Liver (tissue), 9 donors: ENCODE results near the gene DHRS11. TPM values are rescaled to one million over a fixed set of nuclear protein-coding genes. Genes with fewer than 3 reads are reported as not detected.

Experiments
- DNase-seq: peaks from one replicate; pipeline ENCODE4 v3.0.0-alpha.2; 2017; ENCODE audit warnings: low spot score
- H3K27ac ChIP-seq, 2 donors: one replicate each; pipeline ENCODE4 v1.7.0; 2013; ENCODE audit warnings: inconsistent platforms in 2 of 2, low read length in 2 of 2, control low read depth in 1 of 2, low read depth in 1 of 2, mild to moderate bottlenecking in 1 of 2
- H3K27me3 ChIP-seq, 4 donors: one replicate each; pipeline versions ENCODE4 v1.6.1 to v1.7.0; 2013; ENCODE audit warnings: low read length in 3 of 4, inconsistent platforms in 1 of 4, mild to moderate bottlenecking in 1 of 4, moderate library complexity in 1 of 4; ENCODE audit not compliant: control insufficient read depth in 4 of 4, insufficient read depth in 4 of 4
- H3K36me3 ChIP-seq, 4 donors: one replicate each; pipeline versions ENCODE4 v1.6.1 to v1.7.0; 2013; ENCODE audit warnings: low read length in 3 of 4, mild to moderate bottlenecking in 3 of 4, low read depth in 1 of 4, moderate library complexity in 1 of 4; ENCODE audit not compliant: control insufficient read depth in 4 of 4, insufficient read depth in 3 of 4
- H3K4me1 ChIP-seq, 4 donors: one replicate each; pipeline versions ENCODE4 v1.6.1 to v1.7.0; 2013; ENCODE audit warnings: low read length in 3 of 4, mild to moderate bottlenecking in 3 of 4, moderate library complexity in 1 of 4; ENCODE audit not compliant: control insufficient read depth in 4 of 4, insufficient read depth in 4 of 4
- H3K4me3 ChIP-seq, 3 donors: one replicate each; pipeline versions ENCODE4 v1.6.1 to v1.7.0; 2013; ENCODE audit warnings: low read length in 3 of 3, control low read depth in 1 of 3, low read depth in 1 of 3, mild to moderate bottlenecking in 1 of 3
- H3K9ac ChIP-seq, 2 donors: one replicate each; pipeline ENCODE4 v1.7.0; 2013; ENCODE audit warnings: low read length in 2 of 2, mild to moderate bottlenecking in 2 of 2, moderate library complexity in 2 of 2, control low read depth in 1 of 2, low read depth in 1 of 2
- H3K9me3 ChIP-seq, 4 donors: one replicate each; pipeline versions ENCODE4 v1.6.1 to v1.7.0; 2013; ENCODE audit warnings: low read length in 3 of 4; ENCODE audit not compliant: control insufficient read depth in 4 of 4
- EGR1 ChIP-seq, 2 donors: IDR thresholded peaks; 2 replicates each; pipeline ENCODE4 v1.6.1; 2016 to 2018; ENCODE audit warnings: antibody characterized with exemption in 2 of 2, low read depth in 2 of 2
- FOXA1 ChIP-seq: IDR thresholded peaks from 2 replicates; pipeline ENCODE4 v1.6.1; 2016; ENCODE audit warnings: antibody characterized with exemption
- GABPA ChIP-seq, 2 donors: IDR thresholded peaks in 1 of 2; conservative IDR thresholded peaks in 1 of 2; 2 replicates each; pipeline ENCODE4 v1.6.1; 2016; ENCODE audit warnings: antibody characterized with exemption in 2 of 2, mild to moderate bottlenecking in 1 of 2, moderate library complexity in 1 of 2
- HNF4A ChIP-seq, 2 donors: conservative IDR thresholded peaks; 2 replicates each; pipeline ENCODE4 v1.6.1; 2016; ENCODE audit warnings: antibody characterized with exemption in 2 of 2, mild to moderate bottlenecking in 2 of 2
- HNF4G ChIP-seq: IDR thresholded peaks from 2 replicates; pipeline ENCODE4 v1.6.1; 2016; ENCODE audit warnings: antibody characterized with exemption
- JUND ChIP-seq, 2 donors: IDR thresholded peaks; 2 replicates each; pipeline ENCODE4 v1.6.1; 2016; ENCODE audit warnings: antibody characterized with exemption in 2 of 2
- NR2F2 ChIP-seq: IDR thresholded peaks from 2 replicates; pipeline ENCODE4 v1.6.1; 2016; ENCODE audit warnings: antibody characterized with exemption
- SP1 ChIP-seq: IDR thresholded peaks from 2 replicates; pipeline ENCODE4 v1.6.1; 2018; ENCODE audit warnings: antibody characterized with exemption, mild to moderate bottlenecking
- YY1 ChIP-seq: IDR thresholded peaks from 2 replicates; pipeline ENCODE4 v1.6.1; 2016; ENCODE audit warnings: antibody characterized with exemption, mild to moderate bottlenecking
- WGBS: extraction: QIAGEN DNeasy Blood & Tissue Kit; methylation state at CpG from one replicate; pipeline ENCODE4 v1.1.7; 2013; 5-methylcytosine and 5-hydroxymethylcytosine counted together
- polyA plus RNA-seq, 2 donors: library from polyadenylated mRNA; stranded (reverse) in 1 of 2; unstranded in 1 of 2; fragments of 200-250 nt in 1 of 2; fragments of >200 nt in 1 of 2; fragmentation: Nextera tagmentation in 1 of 2; extraction: Ambion mirVana in 1 of 2; gene quantifications; one replicate each; pipeline versions ENCODE4 v1.2.1 to v1.2.3, GENCODE V29; 2013 to 2015
- total RNA-seq, 2 donors: library from RNA; depleted of rRNA; stranded (reverse); fragments of >200 nt; gene quantifications; one replicate each; pipeline ENCODE4 v1.2.3, GENCODE V29; 2014
- TF ChIP-seq, protein P1 (sequence below): IDR thresholded peaks from 2 replicates; pipeline ENCODE4 v1.6.1; 2016; ENCODE audit warnings: antibody characterized with exemption
- TF ChIP-seq, protein P2 (sequence below): IDR thresholded peaks from 2 replicates; pipeline ENCODE4 v1.6.1; 2016; ENCODE audit warnings: antibody characterized with exemption
- TF ChIP-seq, protein P3 (sequence below): IDR thresholded peaks from 2 replicates; pipeline ENCODE4 v1.6.1; 2016; ENCODE audit warnings: antibody characterized with exemption, mild to moderate bottlenecking
- donor health status: healthy.
- donor health status: healthy.
- donor health status: healthy.
- donor health status: healthy.
- donor health status: healthy.

DHRS11 gene
- total and polyA plus RNA-seq, 4 donors: 4.2 to 8.0 (median 6.5) TPM

DNA sequence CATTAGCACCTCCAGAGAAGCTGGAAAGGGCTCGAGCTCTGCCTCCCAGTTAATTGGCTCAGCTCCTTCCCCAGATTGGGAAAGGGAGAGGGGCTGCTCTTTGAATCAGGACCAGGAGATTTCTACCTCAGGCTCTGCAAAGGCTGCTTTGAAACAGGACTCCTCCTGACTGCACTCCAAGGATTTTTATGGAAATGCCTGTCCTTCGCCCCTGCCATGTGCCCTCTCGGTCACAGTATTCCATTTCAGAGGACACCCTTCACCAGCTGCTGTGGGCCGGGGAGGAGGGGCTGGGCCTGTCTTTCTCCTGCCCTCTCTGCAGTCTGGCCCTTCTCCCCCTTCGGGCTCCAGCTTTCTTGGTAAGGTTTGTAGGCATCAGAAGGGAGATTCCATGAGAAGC is 23.3 kb downstream of the DHRS11 start:
- H3K36me3 ChIP-seq: no peaks in the 10 kb centered on the region
- no peak overlapping the region for H3K4me3 ChIP-seq
- H3K4me1 ChIP-seq: no peaks in the 10 kb centered on the region
- no peaks in the 10 kb centered on the region for H3K9me3 ChIP-seq
- DNase-seq: no peak
- H3K27ac ChIP-seq: no peak overlapping the region
- no peaks in the 10 kb centered on the region for H3K27me3 ChIP-seq
- TF ChIP-seq, protein P1, sequence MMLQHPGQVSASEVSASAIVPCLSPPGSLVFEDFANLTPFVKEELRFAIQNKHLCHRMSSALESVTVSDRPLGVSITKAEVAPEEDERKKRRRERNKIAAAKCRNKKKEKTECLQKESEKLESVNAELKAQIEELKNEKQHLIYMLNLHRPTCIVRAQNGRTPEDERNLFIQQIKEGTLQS: no peak
- TF ChIP-seq YY1: no peak
- no peak for TF ChIP-seq GABPA (IDR thresholded peaks at IDR 0.05 in 1 of 2, conservative IDR thresholded peaks at IDR 0.05 in 1 of 2)
- no peak for TF ChIP-seq FOXA1
- no peak for TF ChIP-seq EGR1 (IDR thresholded peaks at IDR 0.05; ENCODE audit: low read depth in 2 of 2)
- TF ChIP-seq HNF4A (conservative IDR thresholded peaks at IDR 0.05): no peak
- TF ChIP-seq, protein P2, sequence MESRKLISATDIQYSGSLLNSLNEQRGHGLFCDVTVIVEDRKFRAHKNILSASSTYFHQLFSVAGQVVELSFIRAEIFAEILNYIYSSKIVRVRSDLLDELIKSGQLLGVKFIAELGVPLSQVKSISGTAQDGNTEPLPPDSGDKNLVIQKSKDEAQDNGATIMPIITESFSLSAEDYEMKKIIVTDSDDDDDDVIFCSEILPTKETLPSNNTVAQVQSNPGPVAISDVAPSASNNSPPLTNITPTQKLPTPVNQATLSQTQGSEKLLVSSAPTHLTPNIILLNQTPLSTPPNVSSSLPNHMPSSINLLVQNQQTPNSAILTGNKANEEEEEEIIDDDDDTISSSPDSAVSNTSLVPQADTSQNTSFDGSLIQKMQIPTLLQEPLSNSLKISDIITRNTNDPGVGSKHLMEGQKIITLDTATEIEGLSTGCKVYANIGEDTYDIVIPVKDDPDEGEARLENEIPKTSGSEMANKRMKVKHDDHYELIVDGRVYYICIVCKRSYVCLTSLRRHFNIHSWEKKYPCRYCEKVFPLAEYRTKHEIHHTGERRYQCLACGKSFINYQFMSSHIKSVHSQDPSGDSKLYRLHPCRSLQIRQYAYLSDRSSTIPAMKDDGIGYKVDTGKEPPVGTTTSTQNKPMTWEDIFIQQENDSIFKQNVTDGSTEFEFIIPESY: no peak
- TF ChIP-seq, protein P3, sequence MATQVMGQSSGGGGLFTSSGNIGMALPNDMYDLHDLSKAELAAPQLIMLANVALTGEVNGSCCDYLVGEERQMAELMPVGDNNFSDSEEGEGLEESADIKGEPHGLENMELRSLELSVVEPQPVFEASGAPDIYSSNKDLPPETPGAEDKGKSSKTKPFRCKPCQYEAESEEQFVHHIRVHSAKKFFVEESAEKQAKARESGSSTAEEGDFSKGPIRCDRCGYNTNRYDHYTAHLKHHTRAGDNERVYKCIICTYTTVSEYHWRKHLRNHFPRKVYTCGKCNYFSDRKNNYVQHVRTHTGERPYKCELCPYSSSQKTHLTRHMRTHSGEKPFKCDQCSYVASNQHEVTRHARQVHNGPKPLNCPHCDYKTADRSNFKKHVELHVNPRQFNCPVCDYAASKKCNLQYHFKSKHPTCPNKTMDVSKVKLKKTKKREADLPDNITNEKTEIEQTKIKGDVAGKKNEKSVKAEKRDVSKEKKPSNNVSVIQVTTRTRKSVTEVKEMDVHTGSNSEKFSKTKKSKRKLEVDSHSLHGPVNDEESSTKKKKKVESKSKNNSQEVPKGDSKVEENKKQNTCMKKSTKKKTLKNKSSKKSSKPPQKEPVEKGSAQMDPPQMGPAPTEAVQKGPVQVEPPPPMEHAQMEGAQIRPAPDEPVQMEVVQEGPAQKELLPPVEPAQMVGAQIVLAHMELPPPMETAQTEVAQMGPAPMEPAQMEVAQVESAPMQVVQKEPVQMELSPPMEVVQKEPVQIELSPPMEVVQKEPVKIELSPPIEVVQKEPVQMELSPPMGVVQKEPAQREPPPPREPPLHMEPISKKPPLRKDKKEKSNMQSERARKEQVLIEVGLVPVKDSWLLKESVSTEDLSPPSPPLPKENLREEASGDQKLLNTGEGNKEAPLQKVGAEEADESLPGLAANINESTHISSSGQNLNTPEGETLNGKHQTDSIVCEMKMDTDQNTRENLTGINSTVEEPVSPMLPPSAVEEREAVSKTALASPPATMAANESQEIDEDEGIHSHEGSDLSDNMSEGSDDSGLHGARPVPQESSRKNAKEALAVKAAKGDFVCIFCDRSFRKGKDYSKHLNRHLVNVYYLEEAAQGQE: no peak
- TF ChIP-seq SP1: no peak
- TF ChIP-seq NR2F2: no peak
- no peak for TF ChIP-seq JUND (IDR thresholded peaks at IDR 0.05)
- H3K9ac ChIP-seq: no peak overlapping the region
- 73% methylated on average over 5 of the region's 5 CpGs for WGBS

DNA sequence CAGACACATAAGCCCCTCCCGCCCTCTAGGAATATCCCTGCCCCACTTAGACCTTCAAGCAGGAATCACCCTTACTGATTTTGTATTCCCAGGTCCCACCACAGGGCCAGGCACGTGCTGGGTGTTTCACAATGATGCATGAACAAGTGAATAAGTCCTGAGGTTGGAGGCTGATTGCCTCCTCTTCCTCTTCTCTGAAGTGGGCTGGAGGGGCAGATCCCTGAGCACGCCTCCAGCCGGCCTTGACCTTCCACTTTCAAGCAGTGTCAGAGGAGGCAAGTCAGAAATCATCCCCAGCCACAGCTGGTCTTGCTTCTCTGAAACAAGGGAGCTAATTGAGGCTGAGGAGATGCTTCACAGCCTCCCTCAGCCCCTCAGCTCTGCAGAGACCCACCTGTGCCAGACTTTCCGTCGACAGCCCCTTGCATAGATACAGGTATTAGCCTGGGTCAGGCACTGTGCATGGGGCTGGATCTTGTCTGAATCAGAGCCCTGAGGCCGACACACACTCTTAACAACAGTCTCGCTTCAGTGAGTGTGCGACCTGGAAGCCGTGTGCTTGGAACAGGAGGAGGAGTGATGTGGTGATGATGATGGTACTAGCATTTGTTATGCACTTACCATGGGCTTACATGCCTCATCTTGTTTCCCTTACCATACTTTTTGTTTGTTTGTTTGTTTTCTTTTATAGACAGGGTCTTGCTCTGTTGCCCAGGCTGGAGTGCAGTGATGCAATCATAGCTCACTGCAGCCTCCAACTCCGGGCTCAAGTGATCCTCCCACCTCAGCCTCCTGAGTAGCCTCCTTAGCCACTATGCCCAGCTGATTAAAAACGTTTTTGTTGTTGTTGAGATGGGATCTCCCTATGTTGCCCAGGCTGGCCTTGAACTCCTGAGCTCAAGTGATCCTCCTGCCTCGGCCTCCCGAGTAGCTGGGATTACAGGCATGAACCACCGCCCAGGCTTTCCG is 24.7 kb downstream of the DHRS11 start:
- Histone ChIP-seq H3K9ac (no peak overlapping the region), H3K9me3 (no peaks in the 10 kb centered on the region), H3K36me3 (no peaks in the 10 kb centered on the region), H3K4me1 (no peaks in the 10 kb centered on the region), H3K27me3 (no peaks in the 10 kb centered on the region), H3K27ac (no peak overlapping the region), H3K4me3 (no peak overlapping the region)
- no peak for DNase-seq
- no peak for TF ChIP-seq HNF4A (conservative IDR thresholded peaks at IDR 0.05)
- TF ChIP-seq, protein P2: no peak
- TF ChIP-seq HNF4G: no peak
- WGBS: 89% methylated on average over 16 of the region's 16 CpGs
